IMR-90 (cell line): Measurements from ENCODE around the gene MSI2. TPM values are rescaled to one million over a fixed set of nuclear protein-coding genes. Genes with fewer than 3 reads are reported as not detected.

Experiments
- ATAC-seq: fragments of 200-7000 bp; cut with Tn5 transposase; 2 replicates; pipeline ENCODE4 v1.9.1; 2020; ENCODE audit warnings: low read depth, mild to moderate bottlenecking, moderate library complexity
- BruUV-seq: library from RNA; stranded (reverse); fragments of 400-500 nt; replicated peaks from 2 replicates; lab custom pipeline; 2021; lab: Mats Ljungman, UMichigan
- CTCF ChIA-PET: fragments of 300-600 bp; formaldehyde crosslinking; extraction: SDS; loops from one replicate; lab custom pipeline; 2021; ENCODE audit warnings: antibody characterized with exemption; lab: Yijun Ruan, JAX
- POLR2A ChIA-PET: fragments of 300-600 bp; sonication (Branson Sonifier 250); formaldehyde crosslinking; loops from one replicate; lab custom pipeline; 2022; ENCODE audit warnings: antibody characterized with exemption; ENCODE audit not compliant: unreplicated experiment; lab: Charles Lee
- DNase-seq: peaks from one replicate; pipeline ENCODE4 v3.0.0; 2013
- H2AFZ ChIP-seq: replicated peaks from 2 replicates; pipeline ENCODE3; 2013; ENCODE audit warnings: low read length, mild to moderate bottlenecking; ENCODE audit not compliant: poor library complexity
- H2AK5ac ChIP-seq: 2 replicates; pipeline ENCODE4 v1.6.1; 2013; ENCODE audit warnings: low read depth, low read length, inconsistent platforms
- H2AK9ac ChIP-seq: replicated peaks from 2 replicates; pipeline ENCODE3; 2013; ENCODE audit warnings: mild to moderate bottlenecking, low read depth, low read length, moderate library complexity; ENCODE audit not compliant: poor library complexity
- H2BK120ac ChIP-seq: 2 replicates; pipeline ENCODE4 v1.6.1; 2013; ENCODE audit warnings: low read depth, low read length, inconsistent platforms
- H2BK15ac ChIP-seq: 3 replicates; pipeline ENCODE4 v1.6.1; 2013; ENCODE audit warnings: low read depth, low read length, inconsistent platforms
- H2BK20ac ChIP-seq: 2 replicates; pipeline ENCODE4 v1.6.1; 2013; ENCODE audit warnings: low read depth, mild to moderate bottlenecking, inconsistent platforms, low read length, moderate library complexity
- H2BK5ac ChIP-seq: 2 replicates; pipeline ENCODE4 v1.6.1; 2013; ENCODE audit warnings: mild to moderate bottlenecking, low read depth, low read length, inconsistent platforms; ENCODE audit not compliant: poor library complexity, severe bottlenecking
- H3K14ac ChIP-seq: replicated peaks from 2 replicates; pipeline ENCODE4 v1.6.1; 2013; ENCODE audit warnings: low read depth, low read length, inconsistent platforms
- H3K18ac ChIP-seq: 2 replicates; pipeline ENCODE4 v1.6.1; 2013; ENCODE audit warnings: low read depth, low read length, control low read depth
- H3K23ac ChIP-seq: 2 replicates; pipeline ENCODE4 v1.6.1; 2013; ENCODE audit warnings: low read depth, low read length, inconsistent platforms
- H3K27ac ChIP-seq: 2 replicates; pipeline ENCODE4 v1.5.1; 2013; ENCODE audit warnings: mild to moderate bottlenecking, control low read depth, low read length; ENCODE audit not compliant: insufficient read depth
- H3K27me3 ChIP-seq: 2 replicates; pipeline ENCODE4 v1.6.1; 2013; ENCODE audit warnings: low read length; ENCODE audit not compliant: control insufficient read depth, insufficient read depth
- H3K36me3 ChIP-seq: 2 replicates; pipeline ENCODE4 v1.6.1; 2013; ENCODE audit warnings: low read length, mixed read lengths; ENCODE audit not compliant: control insufficient read depth, insufficient read depth
- H3K4ac ChIP-seq: 2 replicates; pipeline ENCODE4 v1.6.1; 2013; ENCODE audit warnings: low read depth, low read length, inconsistent platforms
- H3K4me1 ChIP-seq: 2 replicates; pipeline ENCODE4 v1.6.1; 2013; ENCODE audit warnings: low read length, mixed read lengths; ENCODE audit not compliant: control insufficient read depth, insufficient read depth
- H3K4me2 ChIP-seq: 2 replicates; pipeline ENCODE4 v1.6.1; 2013; ENCODE audit warnings: low read depth, mild to moderate bottlenecking, control low read depth, low read length, moderate library complexity
- H3K4me3 ChIP-seq: 2 replicates; pipeline ENCODE4 v1.5.1; 2013; ENCODE audit warnings: low read depth, mild to moderate bottlenecking, control low read depth, low read length, moderate library complexity; ENCODE audit not compliant: insufficient read depth
- H3K56ac ChIP-seq: 2 replicates; pipeline ENCODE4 v1.6.1; 2013; ENCODE audit warnings: low read length, inconsistent platforms; ENCODE audit not compliant: insufficient read depth; ENCODE audit errors: extremely low read depth
- H3K79me1 ChIP-seq, 2 experiments: 2 replicates each; pipeline ENCODE4 v1.6.1; 2013; ENCODE audit warnings: low read length in 2 of 2, inconsistent platforms in 1 of 2, low read depth in 1 of 2
- H3K9ac ChIP-seq: 2 replicates; pipeline ENCODE4 v1.6.1; 2013; ENCODE audit warnings: low read depth, low read length, control low read depth
- H3K9me1 ChIP-seq: 2 replicates; pipeline ENCODE4 v1.6.1; 2013; ENCODE audit warnings: low read length, inconsistent platforms; ENCODE audit not compliant: insufficient read depth
- H3K9me3 ChIP-seq: 2 replicates; pipeline ENCODE4 v1.6.1; 2013; ENCODE audit warnings: low read length; ENCODE audit not compliant: control insufficient read depth, insufficient read depth
- H4K20me1 ChIP-seq: 2 replicates; pipeline ENCODE4 v1.6.1; 2013; ENCODE audit warnings: low read length, inconsistent platforms; ENCODE audit not compliant: insufficient read depth
- H4K5ac ChIP-seq: 2 replicates; pipeline ENCODE4 v1.6.1; 2013; ENCODE audit warnings: mild to moderate bottlenecking, low read depth, low read length, control low read depth
- H4K8ac ChIP-seq, 2 experiments: 2 replicates each; pipeline ENCODE4 v1.6.1; 2013; ENCODE audit warnings: low read depth in 2 of 2, low read length in 2 of 2, control low read depth in 1 of 2, inconsistent platforms in 1 of 2
- H4K91ac ChIP-seq: 2 replicates; pipeline ENCODE4 v1.6.1; 2013; ENCODE audit warnings: low read depth, low read length, inconsistent platforms; ENCODE audit not compliant: insufficient read depth
- CHD1 ChIP-seq: IDR thresholded peaks from 2 replicates; pipeline ENCODE4 v1.6.1; 2012; ENCODE audit warnings: low read depth, low read length, improper control_type of control experiment
- FOS ChIP-seq: fragments of 150-350 bp; IDR thresholded peaks from 2 replicates; pipeline ENCODE4 v1.6.1; 2016; ENCODE audit warnings: low read depth, low read length
- MAZ ChIP-seq: IDR thresholded peaks from 2 replicates; pipeline ENCODE4 v1.6.1; 2012; ENCODE audit warnings: low read depth, mild to moderate bottlenecking, low read length, improper control_type of control experiment, moderate library complexity, borderline replicate concordance
- MXI1 ChIP-seq: IDR thresholded peaks from 2 replicates; pipeline ENCODE4 v1.6.1; 2012; ENCODE audit warnings: low read depth, mild to moderate bottlenecking, low read length, moderate library complexity, borderline replicate concordance
- POLR2A ChIP-seq: IDR thresholded peaks from 2 replicates; pipeline ENCODE4 v1.6.1; 2012; ENCODE audit warnings: mild to moderate bottlenecking, low read depth, low read length
- WGBS, 2 experiments: methylation state at CpG; one replicate each; pipeline versions ENCODE4 v1.1.5 to v1.1.7; 2013; ENCODE audit warnings: missing lambda C conversion rate in 2 of 2; ENCODE audit not compliant: insufficient read length in 1 of 2; ENCODE audit errors: extremely low coverage in 2 of 2; 5-methylcytosine and 5-hydroxymethylcytosine counted together
- dilution Hi-C: fragments of 300-500 bp; cut with HindIII; formaldehyde crosslinking; loops from one replicate; pipeline ENCODE4 v1.14.3; 2018; ENCODE audit warnings: low sequenced_read_pairs; ENCODE audit not compliant: unreplicated experiment
- in situ Hi-C: fragments of 300-500 bp; cut with MboI; formaldehyde crosslinking; loops from 3 replicates; pipeline ENCODE4 v1.14.3; 2019; ENCODE audit warnings: low sequenced_read_pairs, inconsistent platforms, mixed read lengths
- intact Hi-C: fragments of 100-400 bp; cut with micrococcal nuclease; formaldehyde crosslinking; loops from 2 replicates; pipeline ENCODE4 v1.10.0; 2022
- polyA plus RNA-seq, 3 experiments: library from polyadenylated mRNA; depleted of rRNA; stranded (reverse); fragments of >200 nt; gene quantifications; 2 replicates each; pipeline ENCODE4 v1.2.3, GENCODE V29; 2012; ENCODE audit warnings: low replicate concordance in 1 of 3
- total RNA-seq: library from RNA; depleted of rRNA; stranded (reverse); fragments of >200 nt; gene quantifications from 2 replicates; pipeline ENCODE4 v1.2.3, GENCODE V29; 2012
- TF ChIP-seq, protein P1 (sequence below): fragments of 150-350 bp; IDR thresholded peaks from 2 replicates; pipeline ENCODE4 v1.6.1; 2016; ENCODE audit warnings: low read depth, mild to moderate bottlenecking, low read length, moderate library complexity, borderline replicate concordance

Gene MSI2
- total and polyA plus RNA-seq, 2 of the 4 experiments (the other 2 are of a cell fraction) = 13.0 to 16.0 TPM

DNA sequence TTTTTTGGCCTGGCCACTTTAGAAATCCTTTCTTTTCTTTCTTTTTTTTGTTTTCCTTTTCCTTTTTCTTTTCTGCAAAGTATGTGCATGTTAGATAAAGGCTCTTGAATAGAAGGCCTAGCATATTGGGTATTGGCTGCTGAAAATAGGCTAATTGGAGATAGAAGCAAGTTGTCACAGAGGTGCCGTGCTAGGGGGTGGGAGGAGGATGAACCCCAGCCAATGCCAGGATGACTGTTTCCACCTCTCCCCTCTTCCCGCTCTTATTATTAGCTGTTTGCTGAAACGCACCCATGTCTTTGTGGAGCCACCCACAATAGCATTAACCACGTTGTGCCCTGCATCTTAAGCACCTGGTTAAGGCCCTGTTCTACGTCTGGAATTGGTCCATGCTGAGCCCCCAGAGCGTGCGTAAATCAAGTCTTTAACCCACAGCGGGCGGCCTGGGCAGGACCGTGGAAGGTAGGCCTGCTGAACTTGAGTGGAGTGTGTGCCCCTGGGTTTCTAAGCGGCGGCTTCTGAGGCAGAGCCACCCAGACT is 123.6 kb downstream of the MSI2 start:
- Histone ChIP-seq H4K5ac (no peak overlapping the region), H2BK20ac (no peak overlapping the region), H2BK15ac (no peak overlapping the region), H3K9me3 (no peaks in the 10 kb centered on the region), H3K4me1 (peaks cover 6% of the 10 kb centered on the region), H3K18ac (no peak overlapping the region), H2AK9ac (peak overlapping the region; percentile 56), H3K4ac (no peak overlapping the region), H4K20me1 (no peaks in the 10 kb centered on the region), H3K27me3 (no peaks in the 10 kb centered on the region), H3K9me1 (no peaks in the 10 kb centered on the region), H3K4me2 (no peak overlapping the region), H3K36me3 (no peaks in the 10 kb centered on the region), H2AFZ (no peak overlapping the region), H4K8ac (no peak overlapping the region), H3K9ac (no peak overlapping the region), H4K91ac (no peak overlapping the region), H2BK5ac (no peak overlapping the region), H3K27ac (no peak overlapping the region), H3K14ac (no peak overlapping the region), H3K79me1 (peaks cover 0 to 4% of the 10 kb centered on the region in 2 experiments; a peak in 1 of 4 replicates), H3K23ac (no peak overlapping the region), H2BK120ac (no peak overlapping the region), H3K56ac (no peak overlapping the region), H2AK5ac (no peak overlapping the region), H3K4me3 (no peak overlapping the region)
- no peak for DNase-seq
- dilution Hi-C loops = no loop called here
- in situ Hi-C loops = no loop called here
- BruUV-seq = no TSS peak
- TF ChIP-seq MAZ (no peak), FOS (no peak), CHD1 (no peak), POLR2A (no peak), MXI1 (no peak)
- TF ChIP-seq, protein P1, sequence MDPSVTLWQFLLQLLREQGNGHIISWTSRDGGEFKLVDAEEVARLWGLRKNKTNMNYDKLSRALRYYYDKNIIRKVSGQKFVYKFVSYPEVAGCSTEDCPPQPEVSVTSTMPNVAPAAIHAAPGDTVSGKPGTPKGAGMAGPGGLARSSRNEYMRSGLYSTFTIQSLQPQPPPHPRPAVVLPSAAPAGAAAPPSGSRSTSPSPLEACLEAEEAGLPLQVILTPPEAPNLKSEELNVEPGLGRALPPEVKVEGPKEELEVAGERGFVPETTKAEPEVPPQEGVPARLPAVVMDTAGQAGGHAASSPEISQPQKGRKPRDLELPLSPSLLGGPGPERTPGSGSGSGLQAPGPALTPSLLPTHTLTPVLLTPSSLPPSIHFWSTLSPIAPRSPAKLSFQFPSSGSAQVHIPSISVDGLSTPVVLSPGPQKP = no peak
- intact Hi-C loops = no loop called here
- CTCF ChIA-PET = no interaction called here
- 93% methylated on average over 5 of the region's 12 CpGs; no CpG with 5 or more reads in 1 of the 2 experiments for WGBS, 2 experiments
- no peak for ATAC-seq
- POLR2A ChIA-PET = no interaction called here
